Activated T-helper 2 cell treated with anti-CD3 and anti-CD28 coated beads, Interferon-gamma antibody, Interleukin-2, Interleukin-4, amounts not matched to agents 10 μg/mL and 5 μg/mL and 100 μg/mL, durations not matched to agents 14 hours and 24 hours and 36 hours (primary cell): ENCODE results near the gene CCR9. TPM values are rescaled to one million over a fixed set of nuclear protein-coding genes. Genes with fewer than 3 reads are reported as not detected.
A peak's percentile ranks its signal among the peaks of the same experiment; 100 is the strongest.

Experiments used
- DNase-seq: peaks from one replicate; pipeline ENCODE4 v3.0.0; 2021; ENCODE audit warnings: low spot score
- H3K27ac Mint-ChIP-seq: one replicate; pipeline ENCODE4 v1.8.0; 2021; ENCODE audit warnings: mixed read lengths
- H3K27me3 Mint-ChIP-seq: one replicate; pipeline ENCODE4 v1.8.0; 2021; ENCODE audit warnings: low read depth, mixed read lengths
- H3K36me3 Mint-ChIP-seq: one replicate; pipeline ENCODE4 v1.8.0; 2021; ENCODE audit warnings: low read depth, mixed read lengths
- H3K4me1 Mint-ChIP-seq: one replicate; pipeline ENCODE4 v1.8.0; 2021; ENCODE audit warnings: low read depth, mixed read lengths
- H3K4me3 Mint-ChIP-seq: one replicate; pipeline ENCODE4 v1.8.0; 2021; ENCODE audit warnings: low read depth, mild to moderate bottlenecking, moderate library complexity, mixed read lengths
- H3K9me3 Mint-ChIP-seq: one replicate; pipeline ENCODE4 v1.8.0; 2021; ENCODE audit warnings: mixed read lengths
- intact Hi-C: fragments of 100-400 bp; cut with micrococcal nuclease; formaldehyde crosslinking; loops from one replicate; pipeline ENCODE4 v1.15.1; 2023
- total RNA-seq: library from RNA; stranded (reverse); gene quantifications from 2 replicates; pipeline ENCODE4 v1.2.3, GENCODE V29; 2022

The CCR9 gene
- total RNA-seq, 1 donor from 2014 or later, result not detected

- no peaks in the 10 kb centered on the region for H3K36me3 Mint-ChIP-seq
- DNase-seq, result no peak
- H3K4me3 Mint-ChIP-seq, result no peak overlapping the region
- intact Hi-C loops, result no loop called here
- peaks cover 3% of the 10 kb centered on the region for H3K4me1 Mint-ChIP-seq
- H3K9me3 Mint-ChIP-seq, result no peaks in the 10 kb centered on the region
- peaks cover 63% of the 10 kb centered on the region for H3K27me3 Mint-ChIP-seq
- no peak overlapping the region for H3K27ac Mint-ChIP-seq
Measured at GRCh38 chr3:45895686-45896468, 9.5 kb downstream of the CCR9 start.

GRCh38 chr3:45896956-45897355, 10.6 kb downstream of the CCR9 start:
- intact Hi-C loops, result no loop called here
- no peak for DNase-seq
- Mint-ChIP-seq H3K27ac (no peak overlapping the region), H3K4me1 (peaks cover 3% of the 10 kb centered on the region), H3K27me3 (peaks cover 60% of the 10 kb centered on the region), H3K9me3 (no peaks in the 10 kb centered on the region), H3K4me3 (no peak overlapping the region), H3K36me3 (no peaks in the 10 kb centered on the region)

- H3K36me3 Mint-ChIP-seq, result peaks cover 10% of the 10 kb centered on the region
- peaks cover 8% of the 10 kb centered on the region for H3K9me3 Mint-ChIP-seq
- no peak for DNase-seq
- intact Hi-C loops, result no loop called here
- peaks cover 22% of the 10 kb centered on the region for H3K4me1 Mint-ChIP-seq
- peaks cover 38% of the 10 kb centered on the region for H3K27me3 Mint-ChIP-seq
- no peak overlapping the region for H3K27ac Mint-ChIP-seq
- H3K4me3 Mint-ChIP-seq, result no peak overlapping the region
Measured at GRCh38 chr3:45904931-45905330, 18.6 kb downstream of the CCR9 start.

GRCh38 chr3:45905755-45906154, 19.4 kb downstream of the CCR9 start:
- no peak for DNase-seq
- no peak overlapping the region for H3K27ac Mint-ChIP-seq
- H3K27me3 Mint-ChIP-seq, result peaks cover 44% of the 10 kb centered on the region
- peaks cover 8% of the 10 kb centered on the region for H3K9me3 Mint-ChIP-seq
- H3K36me3 Mint-ChIP-seq, result peaks cover 15% of the 10 kb centered on the region
- H3K4me3 Mint-ChIP-seq, result no peak overlapping the region
- intact Hi-C loops, result no loop called here
- H3K4me1 Mint-ChIP-seq, result peaks cover 25% of the 10 kb centered on the region

GRCh38 chr3:45906681-45907407, 20.5 kb downstream of the CCR9 start:
- Mint-ChIP-seq H3K27ac (no peak overlapping the region), H3K9me3 (peaks cover 8% of the 10 kb centered on the region), H3K4me1 (peaks cover 25% of the 10 kb centered on the region), H3K36me3 (peaks cover 15% of the 10 kb centered on the region), H3K4me3 (no peak overlapping the region), H3K27me3 (peaks cover 46% of the 10 kb centered on the region)
- DNase-seq, result no peak
- intact Hi-C loops, result no loop called here

GRCh38 chr3:45907769-45908705, 21.7 kb downstream of the CCR9 start:
- Mint-ChIP-seq H3K4me1 (peaks cover 25% of the 10 kb centered on the region), H3K27me3 (peaks cover 49% of the 10 kb centered on the region), H3K27ac (no peak overlapping the region), H3K4me3 (no peak overlapping the region), H3K36me3 (peaks cover 15% of the 10 kb centered on the region), H3K9me3 (peaks cover 8% of the 10 kb centered on the region)
- intact Hi-C loops, result no loop called here
- peak; percentile 24 for DNase-seq

- Mint-ChIP-seq H3K4me1 (peaks cover 25% of the 10 kb centered on the region), H3K27me3 (peaks cover 54% of the 10 kb centered on the region)
- intact Hi-C loops, result no loop called here
Measured at GRCh38 chr3:45908761-45909160, 22.4 kb downstream of the CCR9 start.

GRCh38 chr3:45909542-45909941, 23.2 kb downstream of the CCR9 start:
- no peak for DNase-seq
- Mint-ChIP-seq H3K36me3 (peaks cover 15% of the 10 kb centered on the region), H3K4me1 (peaks cover 25% of the 10 kb centered on the region), H3K4me3 (no peak overlapping the region), H3K27ac (no peak overlapping the region), H3K27me3 (peaks cover 59% of the 10 kb centered on the region), H3K9me3 (peaks cover 8% of the 10 kb centered on the region)
- intact Hi-C loops, result no loop called here

More at GRCh38 chr3:45908761-45909160, 22.4 kb downstream of the CCR9 start:
- H3K27ac Mint-ChIP-seq, result no peak overlapping the region
- no peak for DNase-seq
- no peak overlapping the region for H3K4me3 Mint-ChIP-seq
- peaks cover 8% of the 10 kb centered on the region for H3K9me3 Mint-ChIP-seq
- peaks cover 15% of the 10 kb centered on the region for H3K36me3 Mint-ChIP-seq

- DNase-seq, result no peak
- peaks cover 35% of the 10 kb centered on the region for H3K4me1 Mint-ChIP-seq
- H3K27ac Mint-ChIP-seq, result no peak overlapping the region
- intact Hi-C loops, result no loop called here
- H3K4me3 Mint-ChIP-seq, result no peak overlapping the region
- H3K27me3 Mint-ChIP-seq, result peaks cover 57% of the 10 kb centered on the region
- peaks cover 4% of the 10 kb centered on the region for H3K9me3 Mint-ChIP-seq
- H3K36me3 Mint-ChIP-seq, result peaks cover 11% of the 10 kb centered on the region
Measured at GRCh38 chr3:45910892-45911291, 24.5 kb downstream of the CCR9 start.

- peaks cover 9% of the 10 kb centered on the region for H3K36me3 Mint-ChIP-seq
- peaks cover 56% of the 10 kb centered on the region for H3K27me3 Mint-ChIP-seq
- peaks cover 43% of the 10 kb centered on the region for H3K4me1 Mint-ChIP-seq
Measured at GRCh38 chr3:45911511-45912226, 25.3 kb downstream of the CCR9 start.

GRCh38 chr3:45912435-45912834, 26.1 kb downstream of the CCR9 start:
- Mint-ChIP-seq H3K4me1 (peaks cover 45% of the 10 kb centered on the region), H3K36me3 (peaks cover 10% of the 10 kb centered on the region), H3K9me3 (no peaks in the 10 kb centered on the region), H3K27ac (no peak overlapping the region), H3K4me3 (no peak overlapping the region), H3K27me3 (peaks cover 55% of the 10 kb centered on the region)
- DNase-seq, result no peak
- intact Hi-C loops, result no loop called here

More at GRCh38 chr3:45911511-45912226, 25.3 kb downstream of the CCR9 start:
- intact Hi-C loops, result no loop called here
- Mint-ChIP-seq H3K4me3 (no peak overlapping the region), H3K9me3 (peaks cover 2% of the 10 kb centered on the region), H3K27ac (no peak overlapping the region)
- no peak for DNase-seq
